GM12873 (cell line): ENCODE measurements around the gene PACS1.

ENCODE experiments used
- CTCF ChIP-seq: IDR thresholded peaks from 2 replicates; pipeline ENCODE4 v1.5.1; 2012; ENCODE audit warnings: low read depth, mild to moderate bottlenecking, moderate library complexity, low read length, control low read depth; ENCODE audit not compliant: insufficient read depth; ENCODE audit errors: missing control alignments

The PACS1 gene

GRCh38 chr11:66072081-66072480 is 2.0 kb downstream of the PACS1 start:
- TF ChIP-seq CTCF: no peak

GRCh38 chr11:66072518-66072917 is 2.4 kb downstream of the PACS1 start:
- TF ChIP-seq CTCF: no peak

GRCh38 chr11:66073669-66074068 is 3.6 kb downstream of the PACS1 start:
- TF ChIP-seq CTCF: no peak

GRCh38 chr11:66075273-66075672 is 5.2 kb downstream of the PACS1 start:
- no peak for TF ChIP-seq CTCF

- TF ChIP-seq CTCF: no peak
Measured at GRCh38 chr11:66076561-66076960, 6.5 kb downstream of the PACS1 start.

GRCh38 chr11:66077927-66078326 is 7.9 kb downstream of the PACS1 start:
- TF ChIP-seq CTCF: no peak

GRCh38 chr11:66080055-66080817 is 10.2 kb downstream of the PACS1 start:
- no peak for TF ChIP-seq CTCF

- no peak for TF ChIP-seq CTCF
Measured at GRCh38 chr11:66081505-66081904, 11.4 kb downstream of the PACS1 start.
